Measurements from ENCODE around the gene PADI6.

Gene PADI6

GRCh38 chr1:17381161-17381560, 9.2 kb downstream of the PADI6 start:
- TF ChIP-seq CTCF (IDR thresholded peaks at IDR 0.05; ENCODE audit: control insufficient read depth, extremely low read depth, insufficient read depth), result no peak
- no peak for DNase-seq (ENCODE audit: low read depth)

GRCh38 chr1:17392199-17392740, 20.3 kb downstream of the PADI6 start:
- H3K4me3 ChIP-seq (ENCODE audit: low read depth, low read length), result no peak overlapping the region
- no peak for DNase-seq (ENCODE audit: low read depth)
- TF ChIP-seq CTCF (IDR thresholded peaks at IDR 0.05; ENCODE audit: control insufficient read depth, extremely low read depth, insufficient read depth), result no peak

More at GRCh38 chr1:17381161-17381560, 9.2 kb downstream of the PADI6 start:
- H3K4me3 ChIP-seq (ENCODE audit: low read depth, low read length), result no peak overlapping the region

GRCh38 chr1:17393230-17393629, 21.2 kb downstream of the PADI6 start:
- no peak for DNase-seq (ENCODE audit: low read depth)
- no peak for TF ChIP-seq CTCF (IDR thresholded peaks at IDR 0.05; ENCODE audit: control insufficient read depth, extremely low read depth, insufficient read depth)
- H3K4me3 ChIP-seq (ENCODE audit: low read depth, low read length), result no peak overlapping the region

- no peak for DNase-seq (ENCODE audit: low read depth)
These were observed 26.1 kb downstream of the PADI6 start for GRCh38 chr1:17397910-17398695.

GRCh38 chr1:17400725-17401341, 28.8 kb downstream of the PADI6 start:
- DNase-seq (ENCODE audit: low read depth), result no peak
- no peak for TF ChIP-seq CTCF (IDR thresholded peaks at IDR 0.05; ENCODE audit: control insufficient read depth, extremely low read depth, insufficient read depth)
- H3K4me3 ChIP-seq (ENCODE audit: low read depth, low read length), result no peak overlapping the region

More at GRCh38 chr1:17397910-17398695, 26.1 kb downstream of the PADI6 start:
- no peak for TF ChIP-seq CTCF (IDR thresholded peaks at IDR 0.05; ENCODE audit: control insufficient read depth, extremely low read depth, insufficient read depth)
- no peak overlapping the region for H3K4me3 ChIP-seq (ENCODE audit: low read depth, low read length)

GRCh38 chr1:17401841-17402240, 29.8 kb downstream of the PADI6 start:
- no peak for DNase-seq (ENCODE audit: low read depth)
- H3K4me3 ChIP-seq (ENCODE audit: low read depth, low read length), result no peak overlapping the region
- TF ChIP-seq CTCF (IDR thresholded peaks at IDR 0.05; ENCODE audit: control insufficient read depth, extremely low read depth, insufficient read depth), result no peak

Measured in LNCaP clone FGC (cell line).